Stimulated activated CD4-positive, alpha-beta T cell treated with anti-CD3 and anti-CD28 coated beads, Interleukin-12 subunit alpha, Interleukin-12 subunit beta, amount 100 ng/mL, for 4 hours (primary cell): Measurements from ENCODE around the gene RGS9.
"Not testable (repeated sequence)": the region's sequence is repeated elsewhere in the genome, so short reads cannot be mapped to it uniquely, and the experiment has no call there.

Source experiments
- DNase-seq: peaks from one replicate; pipeline ENCODE4 v3.0.0-alpha.2; 2020

The RGS9 gene

GRCh38 chr17:65185062-65185461, 47.9 kb downstream of the RGS9 start:
- DNase-seq: no peak

GRCh38 chr17:65185668-65186382, 48.7 kb downstream of the RGS9 start:
- no peak for DNase-seq

- no peak for DNase-seq
Measured at GRCh38 chr17:65190467-65191097, 53.4 kb downstream of the RGS9 start.

GRCh38 chr17:65191811-65192740, 54.9 kb downstream of the RGS9 start:
- DNase-seq: peak; percentile 19

- no peak for DNase-seq
Measured at GRCh38 chr17:65193305-65193704, 56.1 kb downstream of the RGS9 start.

DNA sequence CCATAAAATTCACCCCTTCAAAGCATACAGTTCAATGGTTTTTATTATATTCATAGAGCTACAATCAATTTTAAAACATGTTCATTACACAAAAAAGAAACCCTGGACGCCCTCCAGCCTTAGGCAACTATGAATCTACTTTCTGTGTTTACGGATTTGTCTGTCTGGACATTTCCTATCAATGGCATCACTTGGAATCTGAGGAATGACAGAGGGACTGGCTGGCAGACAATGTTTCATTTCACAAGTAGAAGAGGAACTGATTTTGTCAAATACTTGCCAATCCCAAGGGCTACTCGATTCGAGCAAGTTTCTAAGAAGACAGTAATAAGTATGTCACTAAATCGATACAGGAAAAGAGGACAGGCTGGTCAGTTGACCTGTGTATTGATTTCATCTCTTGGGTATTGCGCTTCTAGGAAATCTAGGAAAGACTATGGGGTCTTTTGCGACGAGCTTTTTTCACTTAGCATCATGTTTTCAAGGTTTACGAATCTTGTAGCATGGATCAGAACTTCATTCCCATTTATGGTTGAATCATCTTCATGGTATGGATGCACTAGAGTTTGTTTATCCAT, 56.6 kb downstream of the RGS9 start:
- no peak for DNase-seq

DNA sequence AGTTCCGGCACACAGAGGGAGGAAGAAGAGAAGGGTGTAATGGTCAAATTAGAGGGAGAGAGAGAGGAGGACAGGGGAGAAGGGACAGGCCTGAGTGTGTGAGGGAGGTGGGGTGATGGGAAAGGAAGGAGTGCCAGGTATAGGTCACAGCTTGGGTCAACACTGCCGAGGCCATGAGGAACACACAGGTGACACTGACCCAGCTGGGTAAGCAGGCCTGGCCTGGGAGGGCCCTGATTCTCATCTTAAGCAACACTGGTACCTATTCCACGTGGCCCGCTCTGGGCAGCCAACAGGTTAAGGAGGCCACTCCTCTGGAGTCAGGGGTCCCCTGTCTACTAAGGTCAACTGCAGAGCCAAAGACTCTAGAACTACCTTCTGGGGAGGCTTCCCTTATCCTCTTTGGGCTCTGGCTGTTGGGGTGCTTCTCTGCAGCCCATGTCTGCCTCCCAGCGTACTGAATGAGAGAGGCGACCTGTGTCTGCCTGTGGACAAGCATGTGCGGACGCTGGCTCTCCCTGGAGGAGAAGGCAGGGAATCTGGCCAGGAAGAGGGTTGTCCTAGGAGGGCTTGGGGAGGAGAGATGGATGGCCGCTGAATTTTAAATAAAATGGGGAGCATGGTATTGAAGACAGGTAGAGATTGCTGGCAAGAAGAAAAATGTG, 57.6 kb downstream of the RGS9 start:
- DNase-seq: no peak

DNA sequence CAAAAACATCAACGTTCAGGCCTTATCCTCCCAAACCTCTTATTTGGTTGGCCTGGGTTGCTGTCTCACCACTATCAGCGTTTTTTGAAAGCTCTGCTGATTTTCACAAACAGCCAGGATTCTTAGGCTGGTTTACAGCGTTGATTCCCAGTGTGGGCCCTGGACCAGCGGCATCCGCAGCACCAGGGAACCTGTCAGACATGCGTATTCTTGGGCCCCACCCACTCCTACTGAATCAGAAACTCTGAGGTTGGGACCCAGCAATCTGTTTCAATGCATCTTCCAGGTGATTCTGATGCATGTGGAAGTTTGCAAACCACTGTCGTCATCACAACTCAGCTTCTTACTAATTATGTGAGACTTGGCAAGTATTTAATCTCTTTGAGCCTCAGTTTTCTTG, 58.5 kb downstream of the RGS9 start:
- DNase-seq: no peak

- no peak for DNase-seq
Measured at GRCh38 chr17:65196617-65197016, 59.4 kb downstream of the RGS9 start.

DNA sequence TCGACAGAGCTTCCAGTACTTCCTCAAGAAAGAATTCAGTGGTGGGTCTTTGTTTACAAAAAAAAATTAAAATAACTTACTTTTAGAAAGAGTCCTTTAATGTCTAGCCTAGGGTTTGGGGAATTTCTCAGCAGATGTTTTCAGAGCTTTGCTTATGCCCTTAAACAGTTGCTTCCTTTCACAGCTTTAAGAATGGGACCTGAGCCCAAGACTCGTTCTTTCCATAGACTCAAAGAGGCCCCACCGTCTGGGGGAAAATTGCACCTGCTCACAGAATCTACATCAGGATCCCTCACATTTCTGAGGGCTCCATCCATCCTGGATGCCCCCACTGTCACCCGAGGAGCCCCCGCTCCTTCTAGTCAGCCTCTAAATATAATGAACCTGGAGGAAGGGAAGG, 60.0 kb downstream of the RGS9 start:
- no peak for DNase-seq

- no peak for DNase-seq
Measured at GRCh38 chr17:65198653-65199382, 61.6 kb downstream of the RGS9 start.

- DNase-seq: no peak
Measured at GRCh38 chr17:65201331-65201730, 64.2 kb downstream of the RGS9 start.

GRCh38 chr17:65202844-65203571, 65.8 kb downstream of the RGS9 start:
- DNase-seq: no peak

- no peak for DNase-seq
Measured at GRCh38 chr17:65204001-65204400, 66.8 kb downstream of the RGS9 start.

DNA sequence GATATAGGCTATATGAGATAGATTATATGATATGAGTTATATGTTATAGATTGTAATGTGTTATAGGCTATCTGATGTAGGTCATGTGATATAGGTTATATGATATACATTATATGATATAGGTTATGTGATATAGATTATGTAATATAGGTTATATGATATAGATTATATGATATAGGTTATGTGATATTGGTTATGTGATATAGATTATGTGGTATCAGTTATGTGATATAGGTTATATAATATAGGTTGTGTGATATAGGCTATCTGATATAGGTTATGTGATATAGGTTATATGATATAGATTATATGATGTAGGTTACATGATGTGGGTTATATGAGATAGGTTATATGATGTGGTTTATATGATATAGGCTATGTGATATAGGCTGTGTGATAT, 68.5 kb downstream of the RGS9 start:
- no peak for DNase-seq

GRCh38 chr17:65207448-65207847, 70.3 kb downstream of the RGS9 start:
- DNase-seq: not testable (repeated sequence)

GRCh38 chr17:65208717-65209116, 71.5 kb downstream of the RGS9 start:
- no peak for DNase-seq

- DNase-seq: no peak
Measured at GRCh38 chr17:65218261-65218660, 81.1 kb downstream of the RGS9 start.

DNA sequence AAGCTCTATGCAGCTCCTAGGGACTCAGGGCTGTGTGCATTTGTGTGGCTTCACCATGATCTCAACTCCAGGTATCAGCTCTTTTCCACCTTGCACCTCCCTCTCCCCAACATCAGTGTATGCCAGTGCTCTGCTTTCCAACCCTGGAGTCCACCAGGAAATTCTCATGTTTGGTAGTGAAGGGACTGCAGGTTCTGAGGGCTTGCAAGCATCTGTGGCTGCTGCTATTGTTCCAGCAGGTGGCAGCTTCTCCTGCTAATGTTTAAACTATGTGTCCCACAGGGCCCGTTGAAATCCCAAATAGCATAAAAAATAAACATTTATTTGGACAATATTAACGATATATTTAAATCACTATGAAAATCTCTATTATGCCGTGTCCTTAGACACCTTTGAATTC, 82.0 kb downstream of the RGS9 start:
- no peak for DNase-seq

- no peak for DNase-seq
Measured at GRCh38 chr17:65219707-65220106, 82.5 kb downstream of the RGS9 start.

- DNase-seq: no peak
Measured at GRCh38 chr17:65220732-65221131, 83.6 kb downstream of the RGS9 start.
